ENCODE data around the gene DOCK2.

The DOCK2 gene

DNA sequence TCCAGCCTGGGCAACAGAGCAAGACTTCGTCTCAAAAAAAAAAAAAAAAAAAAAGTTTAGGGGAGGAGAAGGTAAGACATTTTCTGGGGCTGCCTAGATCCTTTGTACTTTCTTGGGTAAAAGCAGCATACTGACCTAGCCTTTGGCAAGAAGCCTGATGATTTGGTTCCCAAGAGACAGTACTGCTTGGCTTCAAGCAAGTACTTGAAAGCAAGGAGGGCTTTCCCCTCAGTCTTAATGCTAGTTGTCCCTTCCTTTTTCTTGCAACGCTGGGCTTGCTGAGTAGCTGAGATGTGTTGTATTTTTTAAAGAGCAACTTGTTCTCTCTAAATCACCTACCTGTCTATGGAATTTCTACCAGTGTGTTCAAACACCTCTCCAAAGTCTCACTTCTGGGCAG lies 267.0 kb downstream of the DOCK2 start:
- no peak for DNase-seq (ENCODE audit: low read depth, low spot score)

DNA sequence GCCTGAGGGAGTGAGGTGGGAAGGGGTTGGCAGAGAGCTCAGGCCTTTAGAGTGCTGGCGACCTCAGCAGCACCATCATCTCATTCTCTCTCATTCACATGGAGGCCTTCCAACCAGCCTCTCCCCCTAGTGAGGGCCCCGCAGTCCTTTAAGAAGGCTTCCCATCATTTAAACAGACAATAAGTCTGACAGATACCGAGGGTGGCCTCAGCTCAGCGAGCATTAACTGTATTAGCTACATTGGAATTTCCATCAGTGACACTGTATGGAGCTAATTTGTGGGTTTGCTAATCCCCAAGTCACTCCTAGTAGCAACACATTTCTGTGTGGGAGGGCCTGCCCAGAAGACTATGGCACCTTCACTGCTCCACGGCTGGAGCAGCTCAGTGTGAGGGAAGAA lies 267.4 kb downstream of the DOCK2 start:
- no peak for DNase-seq (ENCODE audit: low read depth, low spot score)

DNA sequence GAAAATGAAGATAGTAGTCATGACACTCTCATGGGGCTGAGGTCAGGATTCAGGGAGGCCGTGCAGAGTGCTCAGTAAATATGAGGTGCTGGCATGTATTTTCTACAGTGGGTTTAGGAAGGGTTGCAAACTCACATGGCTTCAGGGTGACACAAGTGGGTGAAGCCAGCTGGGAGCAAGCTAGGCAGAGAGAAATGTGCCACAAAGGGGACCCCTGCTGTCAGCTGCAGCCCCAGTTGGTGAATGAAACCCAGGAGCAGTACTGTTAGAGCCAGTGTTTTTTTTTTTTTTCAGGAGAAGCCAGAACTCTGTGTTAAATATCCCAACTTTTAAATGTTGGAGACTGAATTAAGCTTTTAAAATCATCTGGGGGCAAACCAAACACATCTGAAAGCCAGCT lies 267.9 kb downstream of the DOCK2 start:
- DNase-seq (ENCODE audit: low read depth, low spot score): no peak

DNA sequence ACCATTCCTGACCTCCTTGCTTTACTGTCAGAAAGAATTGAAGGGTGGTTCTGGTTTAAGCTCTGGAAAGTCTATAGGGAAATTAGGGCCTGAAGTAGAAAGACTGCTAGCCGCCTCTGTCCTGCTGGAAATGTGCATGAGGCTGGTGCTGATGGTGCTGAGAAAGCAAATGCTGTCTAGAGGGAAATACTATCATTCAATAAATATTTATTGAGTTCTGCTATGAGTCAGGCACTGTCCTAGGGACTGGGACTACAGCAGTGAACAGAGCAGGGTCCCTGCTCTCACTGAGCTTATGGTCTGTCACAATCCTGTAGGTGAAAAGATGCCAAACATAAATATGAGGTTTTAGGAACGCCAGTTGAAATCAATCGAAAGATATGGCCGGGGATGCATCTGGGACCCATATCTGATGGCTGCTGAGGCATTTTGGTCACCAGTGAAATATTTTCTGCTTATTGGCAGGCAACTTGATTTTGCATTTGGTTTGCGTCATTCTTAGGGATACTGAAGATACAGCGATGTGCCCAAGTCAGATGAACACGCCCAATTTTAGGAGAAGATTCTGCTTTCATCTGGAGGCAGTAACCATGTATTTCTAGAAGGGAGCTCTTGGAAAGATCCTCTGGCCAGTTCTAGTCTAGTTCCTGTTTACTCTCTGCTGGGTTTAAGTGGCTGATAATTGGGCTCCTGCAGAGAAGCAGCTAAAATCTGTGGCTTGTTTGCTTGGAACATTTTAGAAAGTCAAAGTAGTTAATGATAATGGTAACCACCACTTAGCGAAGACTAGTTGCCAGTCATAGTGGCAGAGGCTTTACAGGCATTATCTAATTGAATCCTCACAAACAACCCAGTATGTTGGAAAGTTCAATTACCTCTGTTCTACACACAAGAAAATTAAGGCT lies 269.9 kb downstream of the DOCK2 start:
- no peak for DNase-seq (ENCODE audit: low read depth, low spot score)

DNA sequence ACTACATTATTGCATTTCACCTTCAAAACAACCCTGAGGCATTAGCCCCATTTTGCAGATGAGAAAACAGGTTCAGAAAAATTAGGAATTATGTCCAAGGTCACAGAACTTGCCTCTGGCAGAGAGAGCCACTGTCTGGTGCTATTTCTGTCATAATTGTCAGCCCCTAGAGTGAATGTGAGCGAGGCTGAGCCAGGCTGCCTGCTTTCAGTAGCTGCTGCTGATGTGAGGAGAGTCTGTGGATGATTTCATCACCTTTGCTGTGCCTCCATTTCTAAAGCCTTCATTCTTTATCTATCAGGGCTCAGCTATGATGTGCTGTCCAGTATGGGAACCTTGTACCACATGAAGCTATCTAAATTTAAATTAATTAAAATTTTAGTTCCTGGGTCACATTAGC lies 271.8 kb downstream of the DOCK2 start:
- DNase-seq (ENCODE audit: low read depth, low spot score): no peak

DNA sequence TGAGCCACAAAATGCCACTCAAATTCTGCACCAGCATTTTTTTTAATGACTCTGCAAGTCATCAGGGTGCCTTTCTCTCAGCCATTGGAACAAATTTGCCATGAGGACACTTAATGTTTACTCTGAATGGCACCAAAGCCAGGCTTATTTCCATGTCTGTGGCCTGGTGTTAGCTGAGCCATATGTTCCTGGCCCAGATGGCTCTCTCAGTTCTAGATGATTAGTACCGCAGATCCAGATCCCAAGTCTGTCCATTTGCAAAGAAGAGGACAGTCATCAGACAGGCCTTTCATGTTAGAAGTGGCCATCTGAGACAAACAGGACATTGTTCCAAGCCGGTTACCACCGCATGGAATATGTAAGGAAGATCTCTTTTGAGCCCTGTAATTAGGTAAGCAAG lies 272.9 kb downstream of the DOCK2 start:
- DNase-seq (ENCODE audit: low read depth, low spot score): no peak

DNA sequence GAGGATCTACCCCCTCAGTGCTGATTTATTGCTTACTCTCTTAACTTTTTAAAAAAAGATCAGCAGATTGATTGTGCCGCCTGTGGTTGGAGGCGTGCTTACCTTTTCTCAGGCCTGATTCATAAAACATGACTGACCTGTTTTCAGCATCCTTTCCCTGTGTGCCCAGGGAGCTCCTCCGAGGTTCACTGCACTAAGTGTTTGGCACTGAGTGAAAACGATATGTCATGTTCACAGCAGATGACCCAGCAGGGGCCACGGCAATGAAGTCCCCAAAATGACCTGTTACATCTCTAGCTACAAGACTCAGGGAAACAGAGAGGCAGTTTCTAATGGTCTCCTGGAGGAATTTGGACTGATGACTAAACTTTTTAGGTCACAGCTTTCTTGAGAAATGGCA lies 273.3 kb downstream of the DOCK2 start:
- DNase-seq (ENCODE audit: low read depth, low spot score): no peak

DNA sequence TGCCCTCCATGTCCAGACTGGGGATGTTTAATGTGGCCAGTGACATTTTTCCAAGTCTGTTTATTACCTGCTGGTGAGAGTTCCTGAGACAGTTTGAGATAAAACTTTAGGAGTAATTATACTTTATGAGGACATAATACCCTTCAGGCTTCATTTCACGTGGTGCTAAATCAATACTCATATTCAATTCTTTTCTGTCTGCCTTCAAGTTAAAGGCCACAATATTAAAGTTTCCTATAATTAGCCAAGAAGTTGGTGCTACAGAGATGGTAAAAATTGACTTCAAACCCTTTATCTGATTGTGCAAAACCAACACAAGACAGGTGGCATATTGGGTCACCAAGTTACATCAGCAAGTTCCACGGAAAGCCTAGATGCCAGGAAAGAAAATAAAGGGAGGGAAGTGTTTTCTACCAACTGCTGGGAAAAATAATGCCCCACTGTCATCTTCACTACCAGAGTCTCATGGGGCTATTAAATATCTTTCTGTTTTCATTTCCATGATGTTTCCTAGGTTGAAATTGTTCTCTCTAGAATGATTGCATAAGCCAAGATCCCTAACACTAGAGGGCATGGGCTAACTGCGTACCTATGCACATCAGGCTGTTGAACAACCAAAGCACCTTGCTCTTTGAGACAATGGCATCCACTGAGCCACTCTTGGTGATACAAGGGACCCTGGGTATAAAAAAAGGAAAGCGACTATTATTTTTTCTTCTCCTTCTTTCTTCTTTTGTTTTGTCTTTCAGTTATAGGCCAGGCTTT lies 274.6 kb downstream of the DOCK2 start:
- DNase-seq (ENCODE audit: low read depth, low spot score): no peak

DNA sequence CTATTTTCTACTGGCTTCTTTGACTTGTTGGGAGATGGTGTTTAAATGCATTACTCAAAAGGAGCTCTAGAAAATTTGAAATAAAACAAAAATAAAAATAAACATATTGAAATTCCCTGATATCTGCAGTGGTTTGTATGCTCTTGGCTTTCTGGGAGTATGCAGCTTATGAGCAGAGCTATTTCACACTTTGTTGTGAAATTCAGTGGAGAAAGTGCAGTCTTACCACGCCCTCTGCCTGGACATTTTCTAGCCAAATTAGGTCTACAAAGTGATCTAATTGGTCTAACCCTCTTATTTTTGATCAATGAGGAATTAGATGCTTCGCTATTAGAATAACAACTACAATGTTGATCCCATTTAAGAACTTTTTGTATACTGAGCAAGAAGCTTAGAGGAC lies 276.4 kb downstream of the DOCK2 start:
- no peak for DNase-seq (ENCODE audit: low read depth, low spot score)

DNA sequence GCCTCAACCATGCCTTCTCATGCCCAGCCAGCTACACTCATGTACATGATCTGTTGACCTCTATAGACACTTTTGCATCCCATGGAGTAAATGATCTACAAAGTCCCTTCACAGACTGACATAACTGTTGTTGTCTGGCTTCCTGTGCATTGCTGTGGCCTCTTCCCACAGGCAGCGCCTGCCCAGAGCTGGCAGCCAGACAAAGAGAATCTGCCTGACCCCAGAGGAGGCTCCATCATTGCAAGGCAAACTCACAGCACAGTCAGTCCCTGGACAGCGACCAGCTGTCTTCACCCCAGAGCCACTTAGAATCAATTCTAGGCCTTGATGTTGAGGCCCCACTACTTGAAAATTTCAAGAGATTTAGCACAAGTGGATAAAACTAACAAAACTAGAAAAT lies 277.7 kb downstream of the DOCK2 start:
- no peak for DNase-seq (ENCODE audit: low read depth, low spot score)

DNA sequence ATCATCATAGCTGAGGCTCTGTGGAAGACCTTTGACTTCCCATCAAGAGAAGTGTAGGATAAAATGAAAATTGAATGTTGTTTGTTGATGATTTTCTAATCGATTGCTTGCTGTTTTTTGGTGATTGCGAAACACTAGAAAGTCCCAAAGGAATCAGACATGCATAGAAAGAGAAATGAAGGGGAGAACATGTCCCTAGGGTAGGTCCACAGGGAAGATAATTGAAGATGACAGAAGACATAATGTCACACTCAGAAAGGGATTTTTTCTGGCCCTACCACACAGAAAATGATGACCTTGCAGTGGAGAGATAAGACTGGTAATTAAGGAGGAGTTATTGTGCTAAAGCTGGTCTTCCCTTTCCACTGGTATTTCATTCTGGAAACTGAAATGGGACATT lies 280.4 kb downstream of the DOCK2 start:
- DNase-seq (ENCODE audit: low read depth, low spot score): no peak

DNA sequence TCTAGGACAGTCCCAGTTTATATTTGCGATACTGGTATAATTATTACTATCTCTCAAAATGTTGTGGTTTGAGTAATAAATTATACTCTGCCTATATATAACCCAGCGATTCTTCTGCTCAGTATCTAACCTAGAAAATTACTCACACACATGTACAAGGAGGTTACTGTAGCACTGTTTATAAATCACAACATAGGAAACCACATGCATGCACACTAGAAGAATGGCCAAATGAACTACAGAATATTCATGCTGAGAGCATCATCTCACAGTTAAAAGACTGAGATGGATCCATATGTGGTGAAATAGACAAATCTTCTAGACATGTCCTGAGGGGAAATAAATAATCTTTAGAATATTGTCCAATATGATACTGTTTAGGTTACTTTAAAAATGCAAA lies 281.2 kb downstream of the DOCK2 start:
- DNase-seq (ENCODE audit: low read depth, low spot score): no peak

DNA sequence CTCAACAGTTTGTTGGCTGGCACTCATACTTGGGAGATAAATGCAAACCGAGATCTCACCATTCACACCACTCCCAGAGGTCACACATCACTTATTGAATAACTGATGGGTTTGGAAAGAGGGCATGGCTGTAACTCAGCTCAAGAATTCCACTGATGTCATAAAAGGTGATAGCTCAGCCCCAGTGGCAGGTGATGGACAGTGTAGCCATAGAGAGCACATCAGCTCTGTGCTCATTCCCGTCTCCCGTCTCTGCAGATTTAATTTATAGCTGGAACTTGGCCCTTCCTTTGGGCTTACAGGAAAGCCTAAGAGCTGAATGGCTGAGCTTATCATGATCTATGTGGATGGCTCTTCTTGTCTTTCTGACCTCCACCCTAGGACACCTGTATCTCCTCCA lies 283.4 kb downstream of the DOCK2 start:
- no peak for DNase-seq (ENCODE audit: low read depth, low spot score)

DNA sequence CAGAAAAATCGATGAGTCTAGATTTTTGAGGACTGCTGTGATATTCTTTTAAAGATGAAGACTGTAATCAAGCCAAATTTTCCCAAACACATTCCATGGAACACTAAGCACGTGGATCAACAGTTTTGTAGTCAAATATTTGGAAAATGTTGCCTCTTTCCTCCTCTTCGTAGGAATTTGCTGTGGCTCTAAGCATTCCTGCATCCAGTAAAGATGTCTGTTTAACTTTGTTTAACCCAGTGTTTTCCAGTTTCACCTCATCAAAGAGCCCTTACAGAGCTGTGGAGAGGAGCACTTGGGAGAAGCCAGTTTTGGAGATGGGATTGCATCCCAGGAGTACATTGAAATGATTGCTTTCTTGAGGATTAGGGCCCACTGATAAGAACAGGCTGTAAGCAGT lies 284.3 kb downstream of the DOCK2 start:
- DNase-seq (ENCODE audit: low read depth, low spot score): no peak

DNA sequence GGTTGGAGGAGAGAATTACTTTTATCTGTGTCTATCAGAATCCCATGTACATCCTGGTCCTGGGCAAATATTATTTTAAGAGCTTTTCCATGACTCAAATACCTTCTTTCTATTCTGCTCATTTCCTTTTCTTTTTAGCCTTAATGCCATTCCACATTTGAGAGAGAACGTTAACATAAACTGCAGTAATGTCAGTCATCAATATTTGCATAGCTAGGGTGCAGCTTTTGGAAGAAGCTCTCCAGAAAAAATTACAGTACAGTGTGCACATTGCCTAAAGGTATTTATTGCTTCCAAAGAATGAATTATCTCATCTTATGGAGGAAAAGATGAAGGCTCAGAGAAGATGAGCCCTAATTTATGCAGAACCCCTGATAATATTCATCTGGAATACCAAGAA lies 284.9 kb downstream of the DOCK2 start:
- DNase-seq (ENCODE audit: low read depth, low spot score): no peak

DNA sequence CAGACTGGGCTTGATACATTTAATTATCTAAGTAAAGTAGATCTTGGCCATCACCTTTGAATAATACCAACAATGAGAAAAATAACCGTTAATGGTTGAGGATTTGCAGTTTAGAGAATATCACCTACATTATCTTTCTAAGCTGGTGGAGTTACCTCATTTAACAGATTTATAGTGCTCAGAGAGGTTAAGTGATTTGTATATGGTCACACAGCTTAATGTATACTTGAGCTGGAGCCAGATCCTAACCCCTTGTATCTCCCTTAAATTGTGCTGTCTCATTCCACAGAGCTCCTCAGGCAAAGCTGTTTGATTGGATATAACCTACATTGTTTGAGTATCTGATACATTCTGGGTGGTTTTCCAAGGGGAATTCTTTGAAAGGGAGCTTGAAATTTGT lies 285.4 kb downstream of the DOCK2 start:
- DNase-seq (ENCODE audit: low read depth, low spot score): no peak

DNA sequence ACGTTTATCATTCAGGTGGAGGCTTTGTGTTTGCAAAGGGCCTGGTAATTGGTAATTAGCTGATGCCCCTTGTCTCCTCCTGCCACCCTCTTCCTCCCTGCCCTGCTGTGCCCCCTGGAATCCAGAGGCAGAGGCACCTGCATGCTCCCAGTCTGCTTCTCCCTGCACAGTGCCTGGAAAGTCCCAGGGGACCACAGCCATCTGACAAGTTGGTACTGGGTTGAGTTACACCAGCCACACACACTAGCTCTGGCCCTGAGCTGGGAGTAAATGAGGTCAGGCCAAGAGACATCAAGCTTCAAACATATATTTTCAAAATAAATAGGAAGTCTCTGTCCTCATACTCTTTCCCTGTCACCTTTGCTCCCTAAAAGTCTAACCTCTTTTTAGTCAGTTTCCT lies 286.9 kb downstream of the DOCK2 start:
- DNase-seq (ENCODE audit: low read depth, low spot score): no peak

DNA sequence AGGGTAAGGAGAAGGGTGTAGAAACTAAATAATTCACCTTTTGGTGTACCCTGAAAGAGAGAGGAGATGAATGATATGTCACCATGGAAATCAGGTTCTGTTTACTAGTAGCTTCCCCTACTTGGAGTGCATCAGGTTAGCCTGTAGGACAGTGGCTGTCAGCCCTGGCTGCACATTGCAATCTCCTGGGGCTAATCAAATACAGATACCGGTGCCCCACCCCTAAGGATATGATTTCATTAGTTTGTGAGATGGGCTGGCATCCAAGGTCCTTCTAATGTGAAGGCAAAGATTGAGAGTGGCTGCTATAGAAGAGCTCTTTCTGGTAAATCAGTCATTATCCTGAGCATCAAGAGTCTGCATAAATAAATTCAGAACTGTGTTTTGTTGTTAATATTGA lies 296.1 kb downstream of the DOCK2 start:
- DNase-seq (ENCODE audit: low read depth, low spot score): no peak

DNA sequence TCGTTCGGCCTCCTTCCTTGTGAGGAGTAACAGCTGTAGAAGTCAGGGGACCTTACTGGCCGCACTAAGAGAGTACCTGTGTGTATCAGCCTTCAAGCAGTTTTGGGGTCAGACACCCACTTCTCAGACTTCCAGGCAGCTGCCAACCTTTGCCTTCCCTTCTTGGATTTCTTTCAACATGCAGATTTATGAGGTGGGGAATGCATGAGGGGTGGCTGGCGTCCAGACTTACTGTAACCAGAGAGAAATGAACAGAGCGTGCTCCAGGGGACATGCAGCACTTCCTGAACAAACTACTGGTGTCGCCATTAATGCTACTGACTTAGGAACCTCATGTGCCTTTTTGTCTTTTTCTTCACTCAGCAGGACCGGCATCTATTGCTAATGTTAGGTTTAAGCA lies 296.5 kb downstream of the DOCK2 start:
- DNase-seq (ENCODE audit: low read depth, low spot score): no peak

DNA sequence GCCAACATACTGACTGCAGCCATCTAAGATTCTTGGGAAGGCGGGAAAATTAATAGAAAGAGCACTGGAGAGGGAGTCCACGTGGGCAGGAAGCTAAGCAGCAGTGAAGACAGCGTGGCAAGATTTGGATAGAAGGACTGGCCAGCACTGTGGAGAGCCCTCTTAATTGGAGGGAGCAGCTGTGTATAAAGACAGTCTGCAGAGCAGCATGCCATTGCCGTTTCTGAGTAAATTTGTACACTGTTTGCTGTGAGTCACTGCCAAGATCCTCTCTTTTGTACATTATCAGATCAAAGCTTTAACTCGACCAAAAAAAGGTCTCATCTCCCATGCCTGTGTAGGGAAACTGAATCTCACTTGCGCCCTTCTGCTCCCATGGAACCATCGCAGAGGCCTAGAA lies 297.9 kb downstream of the DOCK2 start:
- DNase-seq (ENCODE audit: low read depth, low spot score): no peak

DNA sequence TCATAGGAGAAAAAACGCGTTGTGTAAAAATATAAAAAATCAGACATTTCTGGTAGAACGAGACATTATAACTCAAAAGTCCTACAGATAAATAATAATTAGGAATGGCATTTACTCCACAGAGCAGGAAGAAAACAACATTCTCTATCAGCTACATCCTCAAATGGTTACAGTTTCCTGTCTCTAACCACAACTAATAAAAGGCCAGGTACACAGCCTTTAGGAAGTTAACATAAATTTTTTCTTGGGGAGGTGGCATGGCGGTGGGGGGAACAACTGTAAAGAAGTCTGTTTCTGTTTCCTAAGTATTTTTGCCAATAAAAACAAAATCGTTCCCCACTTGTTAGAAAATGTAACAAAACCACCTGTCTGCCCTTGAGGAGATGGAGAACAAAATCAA lies 298.7 kb downstream of the DOCK2 start:
- no peak for DNase-seq (ENCODE audit: low read depth, low spot score)

DNA sequence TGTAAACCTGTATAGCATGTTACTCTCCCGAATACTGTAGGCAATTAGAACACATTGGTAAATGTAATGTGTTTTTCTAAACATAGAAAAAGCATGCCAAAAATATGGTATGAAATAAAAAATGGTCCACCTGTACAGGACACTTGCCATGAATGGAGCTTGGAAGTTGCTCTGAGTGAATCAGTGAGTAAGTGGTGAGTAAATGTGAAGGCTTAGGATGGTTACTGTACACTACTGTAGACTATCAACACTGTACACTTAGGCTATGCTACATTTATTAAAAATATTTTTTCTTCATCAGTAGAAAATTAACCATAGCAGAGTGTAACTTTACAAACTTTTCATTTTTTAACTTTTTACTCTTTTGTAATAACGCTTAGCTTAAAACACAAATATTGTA lies 301.4 kb downstream of the DOCK2 start:
- no peak for DNase-seq (ENCODE audit: low read depth, low spot score)

DNA sequence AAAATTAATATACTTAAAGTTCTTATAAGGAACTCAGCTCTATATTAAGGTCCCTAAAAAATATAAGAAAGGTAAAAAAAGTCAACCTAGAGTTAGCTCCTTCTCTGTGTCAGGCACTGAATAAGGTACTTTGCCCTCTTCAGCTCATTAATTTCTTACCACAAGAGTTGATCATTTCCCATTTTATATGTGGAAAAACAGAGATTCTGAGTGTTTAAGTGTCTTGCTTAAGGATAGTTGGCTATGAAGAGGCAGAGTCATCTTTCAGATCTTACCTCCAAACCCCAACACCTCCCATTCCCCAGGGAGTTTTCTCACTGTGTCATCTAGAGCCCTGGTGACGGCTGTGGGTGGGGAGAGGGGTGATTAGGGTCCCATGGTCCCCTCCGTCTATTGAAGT lies 302.7 kb downstream of the DOCK2 start:
- DNase-seq (ENCODE audit: low read depth, low spot score): no peak
